ENCODE data around the gene SNAPC2. TPM values are rescaled to one million over a fixed set of nuclear protein-coding genes. Genes with fewer than 3 reads are reported as not detected.

SNAPC2 gene
- total and polyA plus RNA-seq, 2 of the 13 experiments (the other 11 are each of a cell fraction or from before 2014, with no cell fraction given): 10.2 to 12.7 TPM

- TF ChIP-seq CEBPZ (IDR thresholded peaks at IDR 0.05; ENCODE audit: low read length) (no peak), ZNF691 (CRISPR knock-in tag; IDR thresholded peaks at IDR 0.05; ENCODE audit: borderline replicate concordance, low read depth) (no peak), FOXP1 (IDR thresholded peaks at IDR 0.05) (no peak), FOXP1 (CRISPR knock-in tag; IDR thresholded peaks at IDR 0.05) (no peak), ZNF768 (CRISPR knock-in tag; IDR thresholded peaks at IDR 0.05) (no peak), ZNF558 (CRISPR knock-in tag; IDR thresholded peaks at IDR 0.05; ENCODE audit: borderline replicate concordance) (no peak)
Measured at GRCh38 chr19:7885818-7886217, 34.3 kb upstream of the SNAPC2 start (continued).

GRCh38 chr19:7887408-7888144 is 32.6 kb upstream of the SNAPC2 start:
- Histone ChIP-seq H3K4me3 (replicated peaks in 1 of 3; ENCODE audit: insufficient read depth in 1 of 3, low read depth in 2 of 3, low read length in 3 of 3) (peak overlapping the region; percentile 82 to 93 (median 90)), H3K27ac (ENCODE audit: extremely low read length, insufficient read depth, low read length) (peak overlapping the region; percentile 58), H4K20me1 (ENCODE audit: insufficient read depth, low read length) (no peaks in the 10 kb centered on the region), H3K36me3 (replicated peaks in 1 of 2; ENCODE audit: control insufficient read depth in 1 of 2, insufficient read depth in 2 of 2, low read length in 2 of 2) (no peaks in the 10 kb centered on the region), H3K27me3 (ENCODE audit: control insufficient read depth in 1 of 2, insufficient read depth in 2 of 2, low read length in 2 of 2) (no peaks in the 10 kb centered on the region; a peak in 1 of 5 replicates), H3K9me3 (ENCODE audit: low read length) (no peaks in the 10 kb centered on the region), H3K79me2 (ENCODE audit: insufficient read depth, low read length) (peaks cover 7% of the 10 kb centered on the region), H3K9ac (ENCODE audit: insufficient read depth, low read depth, low read length) (peak overlapping the region; percentile 86; the same call in 1 of the 2 replicates), H2AFZ (ENCODE audit: low read length) (no peak overlapping the region), H3K4me1 (ENCODE audit: insufficient read depth, low read length) (peaks cover 59% of the 10 kb centered on the region), H3K4me2 (ENCODE audit: low read depth, low read length) (peak overlapping the region; percentile 88)
- POLR2A ChIA-PET: interaction anchor here (0.7 to 8.1 kb wide), 13 partner anchors 8 to 56 kb away, joined by 3 to 75 read pairs (median 6); partner anchors contain the start of genes MAP2K7, PRR36, SNAPC2 and TGFBR3L
- in situ Hi-C loops (cut with HindIII; ENCODE audit: extremely low pct_ligation_motif_present, low pct_unique_long_range_greater_than_20kb) (no loop called here), intact Hi-C loops (cut with micrococcal nuclease; ENCODE audit: unreplicated experiment) (no loop called here)
- DNase-seq (ENCODE audit: low spot score): no peak
- BruUV-seq (replicated peaks): no TSS peak
- WGBS (ENCODE audit: low lambda C conversion rate): 5% methylated on average over 10 of the region's 16 CpGs
- peak; percentile 36 for FAIRE-seq
- CTCF ChIA-PET (ENCODE audit: low intra/inter-chr PET ratio, low total read pairs): no interaction called here
- ATAC-seq: peak; percentile 72
- 0 out of 2 replicates have a peak, but pooled peaks have one; percentile 28 for TF ChIP-seq ZNF800 (CRISPR knock-in tag; IDR thresholded peaks at IDR 0.05)
- TF ChIP-seq HNRNPLL (IDR thresholded peaks at IDR 0.05; ENCODE audit: low read depth, low read length, poor library complexity, severe bottlenecking): peak; percentile 29
- TF ChIP-seq TBL1XR1 (IDR thresholded peaks at IDR 0.05; ENCODE audit: borderline replicate concordance, low read length, partially characterized antibody): no peak
- TF ChIP-seq FOXK1 (CRISPR knock-in tag; IDR thresholded peaks at IDR 0.05; ENCODE audit: borderline replicate concordance, low read depth): no peak
- TF ChIP-seq TOE1 (CRISPR knock-in tag; IDR thresholded peaks at IDR 0.05): no peak
- TF ChIP-seq MEIS1 (CRISPR knock-in tag; IDR thresholded peaks at IDR 0.05; ENCODE audit: borderline replicate concordance): 0 out of 2 replicates have a peak, but pooled peaks have one; percentile 10
- TF ChIP-seq MED8 (CRISPR knock-in tag; IDR thresholded peaks at IDR 0.05; ENCODE audit: insufficient replicate concordance): no peak
- TF ChIP-seq ZNF761 (CRISPR knock-in tag; conservative IDR thresholded peaks at IDR 0.05): 0 out of 2 replicates have a peak, but pooled peaks have one; percentile 7
- TF ChIP-seq ZNF224 (CRISPR knock-in tag; IDR thresholded peaks at IDR 0.05): no peak
- no peak for TF ChIP-seq AGO2 (optimal IDR thresholded peaks at IDR 0.05; ENCODE audit: low read depth, low read length)
- TF ChIP-seq ZNF569 (CRISPR knock-in tag; IDR thresholded peaks at IDR 0.05; ENCODE audit: borderline replicate concordance): no peak
